SK-N-SH treated with all-trans-retinoic acid at 6 μM for 48 hours (cell line): Measurements from ENCODE around the gene ABCG5.

Experiments
- ARNTL ChIP-seq: fragments of 450-650 bp; formaldehyde crosslinking; IDR thresholded peaks from 2 replicates; pipeline ENCODE4 v1.5.0; 2020; ENCODE audit warnings: low read depth, mild to moderate bottlenecking, moderate library complexity, borderline replicate concordance
- CREB5 ChIP-seq: fragments of 250-450 bp; sonication (Bioruptor Pico); IDR thresholded peaks from 2 replicates; pipeline ENCODE4 v1.5.1; 2020; ENCODE audit warnings: low read depth, mild to moderate bottlenecking, moderate library complexity
- CSDC2 ChIP-seq: fragments of 250-450 bp; sonication (Bioruptor Pico); IDR thresholded peaks from 2 replicates; pipeline ENCODE4 v1.5.0; 2020; ENCODE audit warnings: mild to moderate bottlenecking, moderate library complexity
- GLIS3 ChIP-seq: fragments of 250-450 bp; sonication (Bioruptor Pico); IDR thresholded peaks from 2 replicates; pipeline ENCODE4 v1.5.0; 2020; ENCODE audit warnings: mild to moderate bottlenecking, moderate library complexity
- PATZ1 ChIP-seq: fragments of 250-450 bp; sonication (Bioruptor Pico); IDR thresholded peaks from 2 replicates; pipeline ENCODE4 v1.8.0; 2020; ENCODE audit warnings: mild to moderate bottlenecking, moderate library complexity, borderline replicate concordance
- RARB ChIP-seq: fragments of 250-450 bp; sonication (Bioruptor Pico); IDR thresholded peaks from 2 replicates; pipeline ENCODE4 v1.8.0; 2021; ENCODE audit warnings: mild to moderate bottlenecking, moderate library complexity
- SNAI2 ChIP-seq: fragments of 250-450 bp; sonication (Bioruptor Pico); IDR thresholded peaks from 2 replicates; pipeline ENCODE4 v1.5.0; 2020; ENCODE audit warnings: mild to moderate bottlenecking, moderate library complexity
- TOX ChIP-seq: fragments of 250-450 bp; sonication (Bioruptor Pico); IDR thresholded peaks from 2 replicates; pipeline ENCODE4 v1.8.0; 2021; ENCODE audit warnings: mild to moderate bottlenecking, moderate library complexity, borderline replicate concordance

- TF ChIP-seq RARB (no peak), CSDC2 (no peak), GLIS3 (CRISPR knock-in tag) (no peak), PATZ1 (CRISPR knock-in tag) (no peak), TOX (no peak), ARNTL (no peak), CREB5 (CRISPR knock-in tag) (no peak), SNAI2 (CRISPR knock-in tag) (no peak)
Observed at GRCh38 chr2:43814711-43815110, 23.9 kb downstream of the ABCG5 start.
